KOPT-K1 (cell line): ENCODE data around the gene ZNF771.

ENCODE experiments used
- H3K27ac ChIP-seq: fragments of 200-600 bp; sonication (generic); 2 replicates; pipeline ENCODE4 v1.5.1; 2016; ENCODE audit warnings: antibody characterized with exemption, mild to moderate bottlenecking, low read depth, low read length; ENCODE audit not compliant: poor library complexity, severe bottlenecking
- H3K36me3 ChIP-seq: fragments of 200-600 bp; sonication (generic); 2 replicates; pipeline ENCODE4 v1.5.1; 2017; ENCODE audit warnings: antibody characterized with exemption, mild to moderate bottlenecking, low read length, moderate library complexity; ENCODE audit not compliant: insufficient read depth
- H3K9me3 ChIP-seq: fragments of 200-600 bp; sonication (generic); 2 replicates; pipeline ENCODE4 v1.5.1; 2017; ENCODE audit warnings: antibody characterized with exemption, low read length, mild to moderate bottlenecking; ENCODE audit not compliant: insufficient read depth, poor library complexity, severe bottlenecking

ZNF771 gene

DNA sequence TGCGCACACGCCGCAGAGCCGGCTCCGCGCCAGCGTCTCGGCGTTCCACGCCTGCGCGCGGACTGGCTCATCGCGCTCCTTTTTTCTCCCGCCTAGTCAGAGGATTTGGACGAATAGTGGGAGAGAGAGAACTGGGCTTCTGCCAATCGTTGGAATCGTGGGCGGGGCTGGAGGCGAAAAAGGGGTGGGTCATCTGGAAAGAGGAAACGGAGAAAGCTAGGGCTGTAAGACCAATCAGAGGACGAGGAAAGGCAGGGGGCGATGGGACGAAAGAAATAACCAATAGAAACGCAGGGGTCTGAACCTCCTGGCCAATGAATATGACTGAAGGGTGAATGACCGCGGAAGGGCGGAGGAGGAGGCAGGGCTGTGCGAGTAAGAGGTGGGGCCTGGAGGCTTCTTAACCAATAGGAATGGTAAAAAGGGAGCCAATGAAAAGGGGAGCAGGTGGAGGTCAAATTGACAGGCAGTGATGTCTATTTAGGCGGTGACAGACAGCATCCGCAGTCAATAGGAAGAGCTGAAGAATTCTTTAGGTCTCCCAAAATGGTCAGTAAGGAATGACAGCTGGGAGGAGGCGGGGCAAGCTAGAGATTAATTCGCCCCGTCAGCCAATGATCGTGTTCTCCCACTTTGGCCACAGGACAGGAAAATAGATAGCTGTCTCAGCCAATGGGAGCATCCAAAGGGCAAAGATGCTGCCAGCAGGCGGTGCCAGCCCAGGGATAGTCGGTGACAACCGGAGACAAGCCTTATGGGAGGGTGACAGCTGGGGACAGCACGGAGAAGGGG, 36.8 kb upstream of the ZNF771 start, which contains the start of gene TBC1D10B:
Gene TBC1D10B (minus strand): TSS at position 39 of the 792 bp plus-strand sequence. CDS start 311 bp downstream, outside the sequence.
- no peaks in the 10 kb centered on the region for H3K9me3 ChIP-seq
- H3K27ac ChIP-seq: peak within 1 kb of the TSS; percentile 73
- peaks cover 19% of the 10 kb centered on the region for H3K36me3 ChIP-seq

DNA sequence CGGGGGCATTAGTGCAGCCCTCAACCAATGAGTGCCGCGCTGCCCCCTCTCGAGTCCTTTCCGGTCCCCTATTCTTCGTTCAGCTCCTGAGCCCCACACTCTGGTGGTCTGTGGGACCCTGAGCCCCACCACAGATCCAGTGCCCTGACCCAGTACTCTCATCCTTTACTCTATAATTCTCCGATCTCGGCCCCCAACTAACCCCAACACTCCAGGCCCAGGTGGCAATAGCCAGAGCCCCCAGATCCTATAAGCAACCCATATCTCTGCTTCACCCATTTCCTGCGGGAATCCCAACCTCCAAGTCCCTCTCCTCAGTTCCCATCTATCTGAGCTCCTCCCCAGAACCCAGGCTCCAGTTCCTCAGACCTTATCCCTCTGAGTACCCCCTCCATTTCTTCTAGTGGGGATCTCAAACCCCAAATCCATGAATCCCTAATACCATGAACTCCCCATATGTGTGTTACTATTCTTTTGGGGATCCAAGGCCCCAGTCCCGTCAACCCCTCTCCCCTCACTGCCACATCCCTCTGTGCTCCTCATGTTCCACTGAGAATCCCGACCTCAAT, 36.1 kb upstream of the ZNF771 start:
- Histone ChIP-seq H3K36me3 (peaks cover 20% of the 10 kb centered on the region; the same call in 1 of the 2 replicates), H3K9me3 (no peaks in the 10 kb centered on the region), H3K27ac (peak overlapping the region; percentile 73)

DNA sequence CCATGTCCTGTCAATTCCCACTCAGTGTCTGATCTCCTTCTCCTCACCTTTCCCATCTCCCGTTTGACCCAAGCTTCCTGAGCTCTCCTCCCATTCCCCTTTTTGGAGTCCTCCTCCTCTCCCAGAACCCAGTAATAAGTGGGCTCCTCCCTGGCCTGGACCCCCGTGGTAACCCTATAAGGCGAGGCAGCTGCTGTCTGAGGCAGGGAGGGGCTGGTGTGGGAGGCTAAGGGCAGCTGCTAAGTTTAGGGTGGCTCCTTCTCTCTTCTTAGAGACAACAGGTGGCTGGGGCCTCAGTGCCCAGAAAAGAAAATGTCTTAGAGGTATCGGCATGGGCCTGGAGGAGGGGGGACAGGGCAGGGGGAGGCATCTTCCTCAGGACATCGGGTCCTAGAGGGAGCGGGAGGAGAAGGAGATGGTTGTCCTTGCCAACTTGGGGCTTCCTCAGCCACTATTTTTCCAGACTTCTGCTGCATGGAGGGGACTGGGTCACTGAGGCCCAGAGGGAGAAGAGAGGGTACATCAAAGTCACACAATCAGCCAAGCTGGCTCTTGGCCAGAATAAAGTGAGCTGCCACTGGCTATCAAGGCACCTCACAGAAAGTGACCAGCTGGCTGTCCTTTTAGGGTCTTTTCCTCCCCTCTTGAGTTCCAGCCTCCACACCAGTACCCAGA, 35.2 kb upstream of the ZNF771 start:
- no peaks in the 10 kb centered on the region for H3K9me3 ChIP-seq
- H3K36me3 ChIP-seq: peaks cover 15% of the 10 kb centered on the region; the same call in 1 of the 2 replicates
- peak overlapping the region; percentile 73 for H3K27ac ChIP-seq

DNA sequence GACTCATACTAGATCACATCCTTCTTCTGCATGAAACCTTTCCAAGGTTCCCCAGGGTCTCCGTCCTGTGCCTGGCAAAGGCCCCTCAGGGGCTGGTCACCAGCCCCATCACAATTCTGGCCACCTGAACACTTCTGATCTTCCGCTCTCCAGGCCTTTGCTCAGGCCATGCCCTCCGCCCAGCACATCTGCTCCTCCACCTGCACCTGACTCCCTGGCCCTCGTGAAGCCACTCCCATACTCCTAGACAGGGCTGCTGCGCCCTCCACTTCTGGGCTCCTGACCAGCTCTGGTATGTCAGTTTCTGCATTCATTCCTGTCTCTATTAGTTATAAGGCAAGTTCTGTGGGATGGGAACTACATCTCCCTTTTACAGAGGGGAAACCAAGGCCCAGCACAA, 34.7 kb upstream of the ZNF771 start:
- H3K36me3 ChIP-seq: peaks cover 11% of the 10 kb centered on the region; the same call in 1 of the 2 replicates
- H3K27ac ChIP-seq: peak overlapping the region; percentile 73
- H3K9me3 ChIP-seq: no peaks in the 10 kb centered on the region

DNA sequence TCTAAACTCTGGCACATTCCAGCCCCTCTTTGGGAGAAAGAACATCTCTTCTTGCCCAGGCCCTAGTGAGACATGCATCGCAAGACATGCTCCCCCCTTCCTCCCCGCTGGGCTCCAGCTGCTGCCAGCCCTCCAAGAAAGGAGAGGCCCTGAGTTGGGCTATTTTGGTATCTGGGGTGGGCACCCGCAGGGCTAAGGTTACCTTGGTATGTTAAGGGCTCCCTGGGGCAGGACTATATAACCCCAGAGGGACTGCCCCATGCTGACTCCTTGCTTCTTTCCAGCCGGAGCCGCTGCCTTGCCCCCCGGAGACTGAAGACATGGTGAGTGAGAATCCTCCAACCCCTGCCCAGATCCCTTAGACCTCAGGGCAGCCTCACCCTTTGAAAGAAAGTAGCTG, 32.9 kb upstream of the ZNF771 start, which contains the start of gene MYL11:
Gene MYL11 (plus strand): TSS at position 265 of the 400 bp plus-strand sequence. CDS start 56 bp downstream, at position 321.
- H3K36me3 ChIP-seq: peaks cover 17% of the 10 kb centered on the region
- no peak within 1 kb of the TSS for H3K27ac ChIP-seq
- no peaks in the 10 kb centered on the region for H3K9me3 ChIP-seq

DNA sequence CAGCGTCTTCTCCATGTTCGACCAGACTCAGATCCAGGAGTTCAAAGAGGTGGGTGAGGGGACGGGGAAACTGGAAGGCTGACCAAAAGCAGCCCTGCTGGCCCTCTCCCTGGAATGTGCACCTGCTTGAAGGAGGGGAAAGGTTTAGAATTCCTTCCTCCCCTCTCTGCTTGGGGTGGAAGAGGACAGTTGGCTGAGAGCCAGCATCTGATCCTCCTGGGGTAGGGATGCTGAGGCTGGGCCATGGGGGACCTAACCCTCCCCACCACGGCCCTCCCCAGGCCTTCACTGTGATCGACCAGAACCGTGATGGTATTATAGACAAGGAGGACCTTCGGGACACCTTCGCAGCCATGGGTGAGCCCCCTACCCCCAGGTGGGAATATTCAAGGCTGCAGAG, 31.5 kb upstream of the ZNF771 start:
- no peak overlapping the region for H3K27ac ChIP-seq
- no peaks in the 10 kb centered on the region for H3K9me3 ChIP-seq
- peaks cover 29% of the 10 kb centered on the region for H3K36me3 ChIP-seq

DNA sequence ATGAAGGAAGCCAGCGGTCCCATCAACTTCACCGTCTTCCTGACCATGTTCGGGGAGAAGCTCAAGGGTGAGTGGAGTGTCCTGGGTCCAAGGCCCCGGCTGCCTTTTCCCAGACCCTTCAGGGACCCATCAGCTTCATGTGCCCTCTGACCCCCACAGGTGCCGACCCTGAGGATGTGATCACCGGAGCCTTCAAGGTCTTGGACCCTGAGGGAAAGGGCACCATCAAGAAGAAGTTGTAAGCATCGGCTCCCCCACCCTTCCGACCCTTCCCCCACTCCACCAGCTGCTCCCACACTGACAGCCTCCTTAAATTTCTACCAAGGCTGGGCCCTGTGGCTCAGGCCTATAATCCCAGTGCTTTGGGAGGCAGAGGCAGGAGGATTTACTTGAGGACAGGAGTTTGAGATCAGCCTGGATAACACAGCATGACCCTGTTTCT, 30.9 kb upstream of the ZNF771 start:
- Histone ChIP-seq H3K27ac (peak overlapping the region; percentile 98), H3K9me3 (no peaks in the 10 kb centered on the region), H3K36me3 (peaks cover 29% of the 10 kb centered on the region)

DNA sequence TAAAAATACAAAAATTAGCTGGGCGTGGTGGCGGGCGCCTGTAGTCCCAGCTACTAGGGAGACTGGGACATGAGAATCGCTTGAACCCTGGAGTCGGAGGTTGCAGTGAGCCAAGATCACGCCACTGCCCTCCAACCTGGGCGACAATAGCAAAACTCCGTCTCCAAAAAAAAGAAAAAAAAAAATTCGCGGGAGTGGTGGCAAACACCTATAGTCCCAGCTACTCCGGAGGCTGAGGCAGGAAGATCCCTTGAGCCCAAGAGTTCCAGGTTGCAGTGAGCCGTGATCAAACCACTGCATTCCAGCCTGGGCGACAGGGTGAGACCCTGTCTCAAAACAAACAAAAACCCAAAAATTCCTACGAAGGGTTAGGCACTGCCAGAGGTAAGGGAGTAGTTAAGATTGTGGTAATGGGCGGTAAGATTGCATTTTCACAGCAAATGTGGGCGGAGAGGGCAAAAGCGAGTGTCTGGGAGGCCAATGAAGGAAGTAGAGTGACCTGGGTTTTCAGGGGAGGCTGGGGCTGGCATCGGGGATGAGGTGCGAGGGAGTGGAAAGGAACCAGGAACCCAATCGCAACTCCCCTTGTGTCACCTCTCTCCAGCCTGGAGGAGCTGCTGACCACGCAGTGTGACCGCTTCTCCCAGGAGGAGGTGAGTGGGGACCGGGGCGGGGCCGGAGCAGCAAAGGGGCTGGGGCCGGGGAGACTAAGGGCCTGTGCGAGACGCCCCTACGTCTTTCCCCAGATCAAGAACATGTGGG, 30.2 kb upstream of the ZNF771 start:
- no peaks in the 10 kb centered on the region for H3K9me3 ChIP-seq
- H3K27ac ChIP-seq: peak overlapping the region; percentile 98
- peaks cover 29% of the 10 kb centered on the region for H3K36me3 ChIP-seq

DNA sequence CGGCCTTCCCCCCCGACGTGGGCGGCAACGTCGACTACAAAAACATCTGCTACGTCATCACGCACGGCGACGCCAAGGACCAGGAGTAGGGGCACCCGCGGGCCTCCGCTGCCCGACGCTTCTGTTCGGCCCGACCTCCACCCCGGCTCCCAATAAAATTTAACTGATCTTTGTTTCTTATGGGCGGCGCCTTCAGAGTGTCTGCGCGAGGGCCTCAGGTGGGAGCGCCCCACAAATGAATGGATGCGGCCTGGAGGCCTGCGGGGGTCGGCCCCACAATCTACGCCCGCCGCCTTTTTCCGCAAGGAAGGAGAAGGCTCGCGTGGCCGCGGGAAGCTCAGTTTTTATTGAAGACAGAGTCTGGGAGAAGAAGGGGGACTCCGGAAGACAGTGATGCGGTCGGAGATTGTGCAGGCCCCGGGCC, 29.6 kb upstream of the ZNF771 start:
- Histone ChIP-seq H3K36me3 (peaks cover 29% of the 10 kb centered on the region), H3K9me3 (no peaks in the 10 kb centered on the region), H3K27ac (peak overlapping the region; percentile 98)

DNA sequence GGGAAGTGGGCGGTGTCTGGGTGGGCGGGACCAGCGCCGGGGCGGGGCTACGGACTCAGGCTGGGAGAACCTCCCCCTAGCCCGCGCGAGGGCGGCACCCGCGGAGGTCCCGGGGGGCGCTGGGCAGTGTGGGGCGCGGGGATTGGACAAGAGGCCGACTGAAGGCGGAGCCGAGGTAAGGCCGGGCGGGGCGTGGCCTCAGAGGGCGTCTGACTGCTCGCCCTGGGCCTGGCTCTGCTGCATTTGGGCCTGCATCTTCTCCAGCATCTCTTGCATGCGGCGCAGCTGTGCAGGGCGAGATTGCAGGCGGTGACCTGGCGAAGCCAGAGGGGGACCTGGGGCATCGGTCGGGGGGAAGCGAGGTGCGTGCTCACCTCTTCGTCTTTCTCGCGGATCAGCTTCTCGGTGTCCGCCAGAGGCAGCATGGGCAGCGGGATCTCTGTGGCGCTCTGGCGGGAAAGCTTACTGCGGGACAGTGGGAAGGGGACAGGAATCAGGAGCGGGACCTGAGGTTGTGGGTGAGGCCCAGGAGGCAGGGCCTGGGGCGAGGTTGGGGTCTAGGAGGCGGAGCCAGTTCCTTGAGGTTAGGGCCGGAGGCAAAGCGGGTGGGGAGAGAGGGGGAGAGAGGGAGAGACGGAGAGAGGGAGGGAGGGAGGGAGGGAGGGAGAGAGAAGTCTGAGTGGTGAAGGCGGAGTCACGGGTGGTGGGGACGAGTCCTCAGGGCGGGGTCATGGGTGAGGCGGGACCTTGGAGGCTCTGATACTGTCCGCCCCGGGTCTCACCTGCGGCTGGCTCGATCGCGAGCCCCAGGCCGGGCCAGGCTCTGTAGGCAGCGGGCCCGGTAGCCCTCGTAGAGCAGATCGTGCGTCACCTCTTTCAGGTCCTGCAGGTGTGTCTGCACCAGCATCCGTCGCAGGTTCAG, 28.9 kb upstream of the ZNF771 start:
- no peaks in the 10 kb centered on the region for H3K9me3 ChIP-seq
- H3K36me3 ChIP-seq: peaks cover 29% of the 10 kb centered on the region
- peak overlapping the region; percentile 98 for H3K27ac ChIP-seq

DNA sequence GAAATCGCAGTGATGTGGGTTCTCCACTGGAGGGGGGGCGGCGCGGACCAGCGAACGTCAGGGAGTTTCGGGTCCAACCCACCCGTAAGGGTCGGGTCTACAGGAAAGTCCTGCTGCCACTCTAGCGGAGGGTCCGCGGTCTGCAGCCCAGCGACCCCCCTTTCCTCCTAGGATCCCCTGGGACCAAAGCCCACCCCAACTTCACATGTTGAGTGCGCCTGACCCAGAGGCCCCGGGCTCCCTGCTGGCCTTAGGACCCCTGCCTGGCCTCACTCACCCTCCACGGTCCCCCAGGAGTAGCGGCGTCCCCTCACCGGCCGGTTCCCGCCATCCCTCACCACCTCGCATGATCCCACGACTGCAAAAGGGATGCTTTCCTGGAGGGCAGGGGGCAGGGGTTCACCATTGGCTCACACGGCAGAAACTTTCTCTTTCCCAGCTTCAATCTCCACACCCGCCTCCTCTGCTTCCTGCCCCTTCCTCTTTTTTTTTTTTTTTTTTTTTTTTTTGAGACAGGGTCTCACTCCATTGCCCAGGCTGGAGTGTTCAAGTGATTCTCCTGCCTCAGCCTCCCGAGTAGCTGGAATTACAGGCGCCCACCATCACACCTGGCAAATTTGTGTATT, 28.1 kb upstream of the ZNF771 start:
- peak overlapping the region; percentile 98 for H3K27ac ChIP-seq
- H3K36me3 ChIP-seq: peaks cover 29% of the 10 kb centered on the region
- H3K9me3 ChIP-seq: no peaks in the 10 kb centered on the region

DNA sequence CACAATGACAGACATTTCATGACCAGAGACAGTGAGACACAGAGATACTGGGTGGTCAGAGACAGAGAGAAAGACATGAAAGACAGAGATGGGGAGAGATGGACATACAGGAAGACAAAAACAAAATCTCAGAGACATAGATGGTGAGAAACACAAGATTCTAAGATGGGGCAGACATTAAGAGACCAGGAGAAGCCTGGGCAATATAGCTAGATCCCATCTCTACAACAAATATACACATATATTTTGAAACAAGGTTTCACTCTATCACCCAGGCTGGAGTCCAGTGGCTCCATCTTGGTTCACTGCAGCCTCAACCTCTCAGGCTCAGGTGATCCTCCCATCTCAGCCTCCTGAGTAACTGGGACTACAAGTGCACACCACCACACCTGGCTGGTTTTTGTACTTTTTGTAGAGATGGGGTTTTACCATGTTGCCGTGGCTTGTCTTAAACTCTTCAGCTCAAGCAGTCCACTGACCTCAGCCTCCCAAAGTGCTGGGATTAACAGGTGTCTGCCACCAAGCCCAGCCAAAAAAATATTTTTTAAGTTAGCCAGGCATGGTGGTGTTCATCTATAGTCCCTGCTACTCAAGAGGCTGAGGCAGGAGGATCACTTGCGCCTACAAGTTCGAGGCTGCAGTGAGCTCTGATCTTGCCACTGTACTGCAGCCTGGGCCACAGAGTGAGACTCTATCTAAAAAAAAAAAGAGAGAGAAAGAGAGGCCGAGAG, 27.2 kb upstream of the ZNF771 start:
- H3K9me3 ChIP-seq: no peaks in the 10 kb centered on the region
- peaks cover 29% of the 10 kb centered on the region for H3K36me3 ChIP-seq
- H3K27ac ChIP-seq: peak overlapping the region; percentile 98

DNA sequence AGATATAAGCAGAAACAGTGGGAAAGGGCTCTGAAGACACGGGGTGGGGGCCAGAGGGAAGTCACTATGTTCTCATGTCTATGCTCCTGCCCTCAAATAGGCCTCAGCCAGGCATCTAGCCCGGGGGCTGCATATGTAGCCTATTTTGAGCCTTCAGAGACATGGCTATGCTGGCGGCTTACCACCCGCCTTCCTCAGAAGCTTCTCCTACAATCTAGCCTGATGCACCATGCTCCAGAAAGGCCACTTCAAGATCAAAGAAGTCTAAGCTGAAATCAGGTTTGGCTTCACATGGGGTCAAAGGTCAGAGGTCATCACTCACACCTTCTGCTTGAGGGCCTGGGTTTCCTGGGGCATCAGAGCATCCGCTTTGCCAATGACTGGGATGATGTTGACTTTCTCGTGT, 26.6 kb upstream of the ZNF771 start:
- peaks cover 25% of the 10 kb centered on the region for H3K36me3 ChIP-seq
- peak overlapping the region; percentile 98 for H3K27ac ChIP-seq
- no peaks in the 10 kb centered on the region for H3K9me3 ChIP-seq
